ENCODE measurements around the gene GCNT1.

Gene GCNT1

GRCh38 chr9:76458903-76459693 is at the start of gene GCNT1:
Gene GCNT1, plus strand, starts transcription at chr9:76459182. Its CDS starts 43,200 bp downstream, at chr9:76502382.
- no peak for TF ChIP-seq Cebpa-rat (IDR thresholded peaks at IDR 0.05)
- Histone ChIP-seq H3K4me1 (peaks cover 22 to 59% (median 44%) of the 10 kb centered on the region in 10 experiments), H3K9ac (peak within 1 kb of the TSS; percentile 44 to 80 (median 76)), H3K36me3 (peaks cover 0 to 29% (median 0%) of the 10 kb centered on the region in 11 experiments; a peak in 4 of 22 replicates), H3K27ac (peak within 1 kb of the TSS; percentile 15 to 64 (median 42); a peak in 19 of 22 replicates), H3K27me3 (peaks cover 13 to 47% (median 21%) of the 10 kb centered on the region in 11 experiments; a peak in 21 of 22 replicates), H3K9me3 (replicated peaks in 1 of 11) (peaks cover 0 to 8% (median 0%) of the 10 kb centered on the region in 11 experiments; a peak in 3 of 22 replicates), H3K4me3 (peak within 1 kb of the TSS; percentile 68 to 87 (median 76)), H4K20me1 (peaks cover 0 to 42% (median 8%) of the 10 kb centered on the region in 11 experiments; a peak in 10 of 22 replicates), H3K4me2 (peak within 1 kb of the TSS; percentile 86 to 99 (median 95))

GRCh38 chr9:76412638-76413037 is 46.3 kb upstream of the GCNT1 start:
- TF ChIP-seq Cebpa-rat (IDR thresholded peaks at IDR 0.05) = no peak
- Histone ChIP-seq H3K9me3 (replicated peaks in 1 of 11) (peaks cover 17 to 30% (median 22%) of the 10 kb centered on the region in 11 experiments), H3K36me3 (no peaks in the 10 kb centered on the region), H3K27me3 (no peaks in the 10 kb centered on the region), H4K20me1 (no peaks in the 10 kb centered on the region), H3K9ac (no peak overlapping the region), H3K4me2 (peak overlapping the region in 3 of 11 experiments; percentile 2 to 8 (median 2); a peak in 1 of 22 replicates), H3K4me3 (no peak overlapping the region), H3K4me1 (peaks cover 0 to 35% (median 9%) of the 10 kb centered on the region in 10 experiments; a peak in 18 of 20 replicates), H3K27ac (no peak overlapping the region)

- no peaks in the 10 kb centered on the region for H3K36me3 ChIP-seq
- H3K4me1 ChIP-seq = peaks cover 0 to 30% (median 5%) of the 10 kb centered on the region in 10 experiments; a peak in 18 of 20 replicates
- no peaks in the 10 kb centered on the region for H4K20me1 ChIP-seq
- no peak for TF ChIP-seq Cebpa-rat (IDR thresholded peaks at IDR 0.05)
- no peaks in the 10 kb centered on the region for H3K27me3 ChIP-seq
- H3K9me3 ChIP-seq (replicated peaks in 1 of 11) = peaks cover 17 to 30% (median 22%) of the 10 kb centered on the region in 11 experiments
- no peak overlapping the region for H3K4me3 ChIP-seq
- H3K9ac ChIP-seq = no peak overlapping the region
- H3K27ac ChIP-seq = no peak overlapping the region
- H3K4me2 ChIP-seq = no peak overlapping the region
Observed at GRCh38 chr9:76413658-76414057, 45.3 kb upstream of the GCNT1 start.

GRCh38 chr9:76414661-76415060 is 44.3 kb upstream of the GCNT1 start:
- Histone ChIP-seq H3K4me3 (no peak overlapping the region), H3K36me3 (no peaks in the 10 kb centered on the region), H3K9ac (no peak overlapping the region), H3K27ac (no peak overlapping the region), H3K4me1 (peaks cover 0 to 28% (median 0%) of the 10 kb centered on the region in 10 experiments; a peak in 4 of 20 replicates), H4K20me1 (no peaks in the 10 kb centered on the region), H3K9me3 (replicated peaks in 1 of 11) (peaks cover 17 to 30% (median 22%) of the 10 kb centered on the region in 11 experiments), H3K4me2 (0 out of 22 replicates have a peak overlapping the region, but pooled peaks of 1 of the 11 experiments have one; percentile 5), H3K27me3 (no peaks in the 10 kb centered on the region)
- no peak for TF ChIP-seq Cebpa-rat (IDR thresholded peaks at IDR 0.05)

GRCh38 chr9:76415154-76415553 is 43.8 kb upstream of the GCNT1 start:
- Histone ChIP-seq H3K27me3 (no peaks in the 10 kb centered on the region), H3K9ac (no peak overlapping the region), H3K27ac (no peak overlapping the region), H3K4me3 (no peak overlapping the region), H4K20me1 (no peaks in the 10 kb centered on the region), H3K4me1 (peaks cover 0 to 28% (median 0%) of the 10 kb centered on the region in 10 experiments; a peak in 4 of 20 replicates), H3K9me3 (replicated peaks in 1 of 11) (peaks cover 17 to 30% (median 22%) of the 10 kb centered on the region in 11 experiments), H3K4me2 (peak overlapping the region in 1 of 11 experiments; percentile 5; a peak in 1 of 22 replicates), H3K36me3 (no peaks in the 10 kb centered on the region)
- no peak for TF ChIP-seq Cebpa-rat (IDR thresholded peaks at IDR 0.05)

- peaks cover 17 to 30% (median 22%) of the 10 kb centered on the region in 11 experiments for H3K9me3 ChIP-seq (replicated peaks in 1 of 11)
- no peak overlapping the region for H3K27ac ChIP-seq
- H3K9ac ChIP-seq = no peak overlapping the region
- TF ChIP-seq Cebpa-rat (IDR thresholded peaks at IDR 0.05) = no peak
- H3K4me3 ChIP-seq = no peak overlapping the region
- peaks cover 0 to 28% (median 0%) of the 10 kb centered on the region in 10 experiments; a peak in 4 of 20 replicates for H3K4me1 ChIP-seq
- H3K4me2 ChIP-seq = peak overlapping the region in 1 of 11 experiments; percentile 49; a peak in 3 of 22 replicates
- H3K36me3 ChIP-seq = no peaks in the 10 kb centered on the region
- H4K20me1 ChIP-seq = no peaks in the 10 kb centered on the region
- H3K27me3 ChIP-seq = no peaks in the 10 kb centered on the region
Observed at GRCh38 chr9:76415731-76416130, 43.3 kb upstream of the GCNT1 start.

- no peaks in the 10 kb centered on the region for H4K20me1 ChIP-seq
- no peak for TF ChIP-seq Cebpa-rat (IDR thresholded peaks at IDR 0.05)
- H3K9me3 ChIP-seq (replicated peaks in 1 of 11) = peaks cover 17 to 30% (median 22%) of the 10 kb centered on the region in 11 experiments
- no peak overlapping the region for H3K9ac ChIP-seq
- no peak overlapping the region for H3K4me2 ChIP-seq
- no peak overlapping the region for H3K4me3 ChIP-seq
- peaks cover 0 to 23% (median 0%) of the 10 kb centered on the region in 10 experiments; a peak in 4 of 20 replicates for H3K4me1 ChIP-seq
- no peaks in the 10 kb centered on the region for H3K27me3 ChIP-seq
- H3K36me3 ChIP-seq = no peaks in the 10 kb centered on the region
- H3K27ac ChIP-seq = no peak overlapping the region
Observed at GRCh38 chr9:76417394-76417793, 41.6 kb upstream of the GCNT1 start.

GRCh38 chr9:76419782-76420380 is 39.1 kb upstream of the GCNT1 start:
- Histone ChIP-seq H3K27ac (no peak overlapping the region), H3K9ac (no peak overlapping the region), H3K4me3 (no peak overlapping the region), H3K36me3 (no peaks in the 10 kb centered on the region), H3K27me3 (no peaks in the 10 kb centered on the region), H4K20me1 (no peaks in the 10 kb centered on the region), H3K4me2 (no peak overlapping the region), H3K9me3 (replicated peaks in 1 of 11) (peaks cover 0 to 6% (median 4%) of the 10 kb centered on the region in 11 experiments; a peak in 19 of 22 replicates), H3K4me1 (peaks cover 0 to 12% (median 0%) of the 10 kb centered on the region in 10 experiments; a peak in 3 of 20 replicates)
- TF ChIP-seq Cebpa-rat (IDR thresholded peaks at IDR 0.05) = no peak

Measured in BLaER1 treated with 17β-estradiol and CSF1 and Interleukin-3, amounts not matched to agents 10 nM and 100 nM (cell line).